HepG2 (cell line): ENCODE measurements around the gene DEFB129. TPM values are rescaled to one million over a fixed set of nuclear protein-coding genes. Genes with fewer than 3 reads are reported as not detected.

ENCODE experiments used
- ARHGAP35 ChIP-seq: sonication (generic); formaldehyde crosslinking; IDR thresholded peaks from 2 replicates; pipeline ENCODE4 v1.9.0; 2022; ENCODE audit warnings: mild to moderate bottlenecking, inconsistent platforms, moderate library complexity, missing genetic modification reagents, borderline replicate concordance
- BCLAF1 ChIP-seq: fragments of 450-650 bp; IDR thresholded peaks from 2 replicates; pipeline ENCODE4 v1.6.1; 2017; ENCODE audit warnings: mild to moderate bottlenecking
- CBX5 ChIP-seq: sonication (generic); formaldehyde crosslinking; IDR thresholded peaks from 2 replicates; pipeline ENCODE4 v1.4.0; 2020; ENCODE audit warnings: missing genetic modification reagents, borderline replicate concordance
- IRF2 ChIP-seq: IDR thresholded peaks from 2 replicates; pipeline ENCODE4 v1.6.1; 2018; ENCODE audit warnings: missing genetic modification reagents, missing compliant biosample characterization
- MXD1 ChIP-seq: sonication (generic); formaldehyde crosslinking; IDR thresholded peaks from 2 replicates; pipeline ENCODE4 v1.4.0; 2020; ENCODE audit warnings: mild to moderate bottlenecking, missing genetic modification reagents
- PHF5A ChIP-seq: IDR thresholded peaks from one replicate; pipeline ENCODE4 v1.6.1; 2018; ENCODE audit warnings: low read depth, missing genetic modification reagents; ENCODE audit not compliant: unreplicated experiment
- PHF8 ChIP-seq: sonication (generic); formaldehyde crosslinking; IDR thresholded peaks from 2 replicates; pipeline ENCODE4 v1.5.0; 2020; ENCODE audit warnings: missing genetic modification reagents
- RFXAP ChIP-seq: sonication (generic); formaldehyde crosslinking; IDR thresholded peaks from 2 replicates; pipeline ENCODE4 v1.4.0; 2020; ENCODE audit warnings: missing genetic modification reagents, borderline replicate concordance
- SETDB1 ChIP-seq: sonication (generic); formaldehyde crosslinking; IDR thresholded peaks from 2 replicates; pipeline ENCODE4 v1.5.1; 2020; ENCODE audit warnings: missing genetic modification reagents, mild to moderate bottlenecking, borderline replicate concordance
- TAF1 ChIP-seq: sonication (generic); formaldehyde crosslinking; IDR thresholded peaks from 2 replicates; pipeline ENCODE4 v1.4.0; 2020; ENCODE audit warnings: missing genetic modification reagents
- ZNF225 ChIP-seq: sonication (generic); formaldehyde crosslinking; IDR thresholded peaks from 2 replicates; pipeline ENCODE4 v1.4.0; 2020; ENCODE audit warnings: mild to moderate bottlenecking, missing genetic modification reagents
- ZNF556 ChIP-seq: sonication (generic); formaldehyde crosslinking; IDR thresholded peaks from 2 replicates; pipeline ENCODE4 v1.4.0; 2020; ENCODE audit warnings: mild to moderate bottlenecking, missing genetic modification reagents, borderline replicate concordance
- ZNF598 ChIP-seq: sonication (generic); formaldehyde crosslinking; IDR thresholded peaks from 2 replicates; pipeline ENCODE4 v1.5.1; 2020; ENCODE audit warnings: mild to moderate bottlenecking, missing genetic modification reagents, borderline replicate concordance
- ZNF616 ChIP-seq: sonication (generic); formaldehyde crosslinking; IDR thresholded peaks from 2 replicates; pipeline ENCODE4 v1.5.0; 2020; ENCODE audit warnings: low read depth, mild to moderate bottlenecking, missing genetic modification reagents
- ZNF720 ChIP-seq: sonication (generic); formaldehyde crosslinking; IDR thresholded peaks from 2 replicates; pipeline ENCODE4 v1.4.0; 2020; ENCODE audit warnings: missing genetic modification reagents
- ZNF782 ChIP-seq: sonication (generic); formaldehyde crosslinking; IDR thresholded peaks from 2 replicates; pipeline ENCODE4 v1.4.0; 2020; ENCODE audit warnings: missing genetic modification reagents, mild to moderate bottlenecking, borderline replicate concordance
- polyA plus RNA-seq, 8 experiments: library from polyadenylated mRNA; depleted of rRNA in 3 of 8; stranded (reverse) in 7 of 8; unstranded in 1 of 8; fragments of >200 nt; fragmentation: Illumina TruSeq in 4 of 8; extraction: Trizol in 4 of 8; gene quantifications; 2 replicates each; pipeline versions ENCODE4 v1.2.1 to v1.2.3, GENCODE V29; 2011 to 2016; ENCODE audit warnings: low read depth in 4 of 8, missing spikeins in 1 of 8, mixed read lengths in 1 of 8; ENCODE audit not compliant: insufficient read depth in 1 of 8
- total RNA-seq, 5 experiments: library from RNA; depleted of rRNA; stranded (reverse); fragments of >200 nt; fragmentation: Illumina TruSeq; extraction: Trizol; gene quantifications; 2 replicates each; pipeline ENCODE4 v1.2.3, GENCODE V29; 2016; ENCODE audit warnings: low read depth in 1 of 5
- TF ChIP-seq, protein P1 (sequence below): IDR thresholded peaks from 2 replicates; pipeline ENCODE4 v1.6.1; 2016
- TF ChIP-seq, protein P2 (sequence below): sonication (generic); formaldehyde crosslinking; IDR thresholded peaks from 2 replicates; pipeline ENCODE4 v1.4.0; 2020; ENCODE audit warnings: missing genetic modification reagents
- TF ChIP-seq, protein P3 (sequence below): sonication (generic); formaldehyde crosslinking; IDR thresholded peaks from 2 replicates; pipeline ENCODE4 v1.5.1; 2020; ENCODE audit warnings: missing genetic modification reagents, mild to moderate bottlenecking, borderline replicate concordance

Gene DEFB129
- total and polyA plus RNA-seq, 2 of the 13 experiments (the other 11 are each of a cell fraction or from before 2014, with no cell fraction given) = not detected

- peak; percentile 69; the same call in 1 of the 2 replicates for TF ChIP-seq CBX5 (CRISPR knock-in tag)
- no peak for TF ChIP-seq SETDB1 (CRISPR knock-in tag)
- peak; percentile 63; the same call in 1 of the 2 replicates for TF ChIP-seq MXD1 (CRISPR knock-in tag)
- TF ChIP-seq BCLAF1 = no peak
- no peak for TF ChIP-seq PHF5A (CRISPR knock-in tag)
- TF ChIP-seq RFXAP (CRISPR knock-in tag) = peak; percentile 93; the same call in 1 of the 2 replicates
- peak; percentile 92; the same call in 1 of the 2 replicates for TF ChIP-seq ZNF720
- TF ChIP-seq ZNF598 = 0 out of 2 replicates have a peak, but pooled peaks have one; percentile 67
- peak; percentile 98; the same call in 1 of the 2 replicates for TF ChIP-seq ZNF782 (CRISPR knock-in tag)
- peak; percentile 87; the same call in 1 of the 2 replicates for TF ChIP-seq IRF2 (CRISPR knock-in tag)
- TF ChIP-seq ZNF556 (CRISPR knock-in tag) = peak; percentile 86; the same call in 1 of the 2 replicates
- TF ChIP-seq ZNF616 (CRISPR knock-in tag) = peak; percentile 69; the same call in 1 of the 2 replicates
- TF ChIP-seq, protein P1, sequence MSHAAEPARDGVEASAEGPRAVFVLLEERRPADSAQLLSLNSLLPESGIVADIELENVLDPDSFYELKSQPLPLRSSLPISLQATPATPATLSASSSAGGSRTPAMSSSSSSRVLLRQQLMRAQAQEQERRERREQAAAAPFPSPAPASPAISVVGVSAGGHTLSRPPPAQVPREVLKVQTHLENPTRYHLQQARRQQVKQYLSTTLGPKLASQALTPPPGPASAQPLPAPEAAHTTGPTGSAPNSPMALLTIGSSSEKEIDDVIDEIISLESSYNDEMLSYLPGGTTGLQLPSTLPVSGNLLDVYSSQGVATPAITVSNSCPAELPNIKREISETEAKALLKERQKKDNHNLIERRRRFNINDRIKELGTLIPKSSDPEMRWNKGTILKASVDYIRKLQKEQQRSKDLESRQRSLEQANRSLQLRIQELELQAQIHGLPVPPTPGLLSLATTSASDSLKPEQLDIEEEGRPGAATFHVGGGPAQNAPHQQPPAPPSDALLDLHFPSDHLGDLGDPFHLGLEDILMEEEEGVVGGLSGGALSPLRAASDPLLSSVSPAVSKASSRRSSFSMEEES = peak; percentile 79
- TF ChIP-seq TAF1 = peak; percentile 73
- TF ChIP-seq ARHGAP35 (CRISPR knock-in tag) = peak; percentile 92
- TF ChIP-seq, protein P2, sequence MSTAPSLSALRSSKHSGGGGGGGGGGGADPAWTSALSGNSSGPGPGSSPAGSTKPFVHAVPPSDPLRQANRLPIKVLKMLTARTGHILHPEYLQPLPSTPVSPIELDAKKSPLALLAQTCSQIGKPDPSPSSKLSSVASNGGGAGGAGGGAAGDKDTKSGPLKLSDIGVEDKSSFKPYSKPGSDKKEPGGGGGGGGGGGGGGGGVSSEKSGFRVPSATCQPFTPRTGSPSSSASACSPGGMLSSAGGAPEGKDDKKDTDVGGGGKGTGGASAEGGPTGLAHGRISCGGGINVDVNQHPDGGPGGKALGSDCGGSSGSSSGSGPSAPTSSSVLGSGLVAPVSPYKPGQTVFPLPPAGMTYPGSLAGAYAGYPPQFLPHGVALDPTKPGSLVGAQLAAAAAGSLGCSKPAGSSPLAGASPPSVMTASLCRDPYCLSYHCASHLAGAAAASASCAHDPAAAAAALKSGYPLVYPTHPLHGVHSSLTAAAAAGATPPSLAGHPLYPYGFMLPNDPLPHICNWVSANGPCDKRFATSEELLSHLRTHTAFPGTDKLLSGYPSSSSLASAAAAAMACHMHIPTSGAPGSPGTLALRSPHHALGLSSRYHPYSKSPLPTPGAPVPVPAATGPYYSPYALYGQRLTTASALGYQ (CRISPR knock-in tag) = peak; percentile 48; the same call in 1 of the 2 replicates
- peak; percentile 74 for TF ChIP-seq PHF8 (CRISPR knock-in tag)
- peak; percentile 79; the same call in 1 of the 2 replicates for TF ChIP-seq ZNF225 (CRISPR knock-in tag)
- TF ChIP-seq, protein P3, sequence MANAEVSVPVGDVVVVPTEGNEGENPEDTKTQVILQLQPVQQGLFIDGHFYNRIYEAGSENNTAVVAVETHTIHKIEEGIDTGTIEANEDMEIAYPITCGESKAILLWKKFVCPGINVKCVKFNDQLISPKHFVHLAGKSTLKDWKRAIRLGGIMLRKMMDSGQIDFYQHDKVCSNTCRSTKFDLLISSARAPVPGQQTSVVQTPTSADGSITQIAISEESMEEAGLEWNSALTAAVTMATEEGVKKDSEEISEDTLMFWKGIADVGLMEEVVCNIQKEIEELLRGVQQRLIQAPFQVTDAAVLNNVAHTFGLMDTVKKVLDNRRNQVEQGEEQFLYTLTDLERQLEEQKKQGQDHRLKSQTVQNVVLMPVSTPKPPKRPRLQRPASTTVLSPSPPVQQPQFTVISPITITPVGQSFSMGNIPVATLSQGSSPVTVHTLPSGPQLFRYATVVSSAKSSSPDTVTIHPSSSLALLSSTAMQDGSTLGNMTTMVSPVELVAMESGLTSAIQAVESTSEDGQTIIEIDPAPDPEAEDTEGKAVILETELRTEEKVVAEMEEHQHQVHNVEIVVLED (CRISPR knock-in tag) = peak; percentile 77; the same call in 1 of the 2 replicates
Measured at GRCh38 chr20:266596-267562, 39.8 kb downstream of the DEFB129 start (continued).
